Measurements from ENCODE around the gene PDCD7.

GRCh38 chr15:65175511-65175910 lies 41.9 kb upstream of the PDCD7 start:
- TF ChIP-seq POLR2AphosphoS5 (IDR thresholded peaks at IDR 0.05; ENCODE audit: low read depth, low read length), result no peak
- TF ChIP-seq CTCF (IDR thresholded peaks at IDR 0.05), result no peak
- TF ChIP-seq SIN3A (IDR thresholded peaks at IDR 0.05; ENCODE audit: borderline replicate concordance, insufficient read depth, low read depth, low read length), result no peak
- TF ChIP-seq REST (IDR thresholded peaks at IDR 0.05; ENCODE audit: insufficient read depth in 1 of 2, low read depth in 2 of 2, low read length in 1 of 2), result no peak

Measured in Panc1 (cell line).